ENCODE results near the gene PLEKHG4B.
"Not testable (repeated sequence)": the region's sequence is repeated elsewhere in the genome, so short reads cannot be mapped to it uniquely, and the experiment has no call there.

The PLEKHG4B gene

GRCh38 chr5:217494-218456 lies 125.8 kb downstream of the PLEKHG4B start, which contains the start of the genes CCDC127 and SDHA:
CCDC127 (minus strand) TSS chr5:218153; CDS start chr5:216849, 1,304 bp downstream.
SDHA (plus strand) TSS chr5:218320; CDS start chr5:218356, 36 bp downstream.
- in situ Hi-C loops (cut with HindIII; ENCODE audit: low sequenced_read_pairs): not testable (repeated sequence)

DNA sequence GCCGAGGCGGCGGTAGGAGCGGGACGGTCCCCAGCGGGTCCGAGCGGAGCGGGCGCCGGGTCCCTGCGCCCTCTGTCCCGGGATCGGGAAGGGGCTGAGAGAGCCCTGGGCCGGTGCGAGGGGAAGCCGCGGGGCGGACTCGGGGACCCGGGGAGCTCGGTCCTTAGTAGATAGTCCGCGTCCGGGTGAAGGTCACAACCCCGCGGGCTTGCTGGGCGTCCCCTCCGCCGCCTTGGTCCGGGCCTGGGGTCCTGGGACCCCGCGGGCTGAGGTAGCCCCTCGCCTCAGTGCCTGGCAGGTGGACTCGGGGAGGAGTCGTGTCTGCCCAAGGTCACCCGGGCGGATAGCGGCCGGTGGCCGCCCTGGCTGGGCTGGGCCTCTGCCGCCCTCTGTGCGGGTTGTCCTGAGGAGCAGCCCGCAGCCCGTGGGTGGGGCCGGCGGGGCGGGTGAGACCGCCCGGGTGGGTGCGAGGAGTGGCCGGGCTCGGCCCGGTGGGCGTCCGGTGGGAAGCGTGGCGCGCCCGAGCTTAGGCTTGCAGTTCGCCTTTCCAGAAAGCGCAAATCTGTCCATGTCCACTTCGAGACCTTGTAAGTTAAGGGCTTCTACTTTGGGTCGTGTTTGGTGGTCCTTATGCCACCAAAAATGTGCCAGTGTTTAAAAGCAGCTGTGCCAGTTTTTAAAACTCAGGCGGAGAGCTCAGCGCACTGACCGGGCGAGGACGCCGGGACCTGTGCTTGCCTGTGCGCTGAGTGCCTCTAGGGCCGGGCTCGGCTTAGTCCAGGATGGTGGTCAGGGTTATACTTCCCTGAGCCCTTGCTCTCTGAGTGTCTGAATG lies 126.7 kb downstream of the PLEKHG4B start:
- in situ Hi-C loops (cut with HindIII; ENCODE audit: low sequenced_read_pairs): no loop called here

DNA sequence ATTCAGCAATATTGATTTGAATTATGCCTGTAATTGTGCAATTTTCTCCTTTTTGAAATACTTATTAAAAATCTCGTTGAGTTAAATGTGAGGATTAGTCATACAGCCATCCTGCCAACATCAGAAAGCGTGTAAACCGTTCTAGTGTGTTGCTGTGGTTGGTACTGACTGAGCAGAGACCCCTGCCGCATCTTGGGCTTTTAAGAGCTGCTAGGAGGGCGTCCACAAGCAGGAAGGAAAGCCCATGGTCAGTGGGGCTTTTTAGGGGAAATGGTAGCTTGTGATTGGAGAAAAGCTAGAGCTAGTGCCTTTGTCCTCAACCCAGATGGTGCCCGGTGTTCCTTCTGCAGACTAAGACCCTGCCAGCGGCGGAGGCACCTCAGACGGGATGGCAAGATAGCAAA lies 127.5 kb downstream of the PLEKHG4B start:
- in situ Hi-C loops (cut with HindIII; ENCODE audit: low sequenced_read_pairs): no loop called here

- in situ Hi-C loops (cut with HindIII; ENCODE audit: low sequenced_read_pairs): no loop called here
Measured at GRCh38 chr5:219991-220390, 128.0 kb downstream of the PLEKHG4B start.

DNA sequence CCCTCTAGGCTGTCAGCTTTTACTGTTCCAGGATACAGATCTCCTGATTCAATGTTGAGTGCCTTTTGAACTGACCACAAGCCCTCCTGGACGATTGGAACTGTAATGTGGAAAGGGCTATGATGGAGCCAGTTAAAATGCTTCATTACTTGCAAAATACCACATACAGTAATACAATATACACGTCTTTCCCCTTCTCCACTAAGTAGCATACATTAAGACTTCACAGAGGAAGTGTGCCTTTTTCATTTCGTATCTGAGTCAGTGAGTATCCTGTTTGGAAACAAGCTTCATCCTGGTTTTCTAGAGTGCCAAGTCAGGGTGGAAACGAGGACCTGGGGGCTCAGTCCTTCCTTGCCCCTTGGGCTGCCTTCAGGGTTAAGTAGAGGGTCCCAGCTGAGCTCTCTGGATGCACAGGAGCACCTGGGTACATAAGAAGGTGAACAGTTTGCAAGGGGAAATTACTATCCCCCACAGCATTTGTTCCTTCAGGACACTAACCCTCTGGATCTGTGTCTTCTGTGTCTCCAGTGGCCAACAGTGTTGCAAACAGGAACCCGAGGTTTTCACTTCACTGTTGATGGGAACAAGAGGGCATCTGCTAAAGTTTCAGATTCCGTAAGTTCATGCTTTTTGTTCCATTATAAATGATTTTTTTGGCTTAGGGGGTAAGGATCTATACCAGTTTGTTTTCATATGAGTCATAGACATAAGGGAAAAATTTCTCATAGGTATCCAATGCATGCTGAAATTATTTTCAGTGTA lies 131.2 kb downstream of the PLEKHG4B start:
- in situ Hi-C loops (cut with HindIII; ENCODE audit: low sequenced_read_pairs): not testable (repeated sequence)

DNA sequence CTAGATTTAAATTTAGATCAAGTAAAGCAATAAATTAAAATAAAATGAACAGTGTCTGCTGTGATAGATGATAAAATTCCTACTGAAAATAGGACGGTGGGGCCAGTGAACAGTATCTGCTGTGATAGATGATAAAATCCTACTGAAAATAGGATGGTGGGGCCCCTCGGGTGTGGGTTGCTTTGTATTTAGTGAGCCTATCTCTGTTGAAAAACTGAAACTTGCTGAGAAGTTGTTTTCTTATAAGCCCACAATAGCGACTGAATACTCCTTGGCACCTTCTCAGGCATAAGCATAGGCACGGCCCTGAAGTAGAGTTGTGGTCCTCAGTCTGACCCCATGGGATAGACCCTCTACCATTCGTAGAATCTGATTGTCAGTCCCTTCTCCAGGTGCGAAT lies 131.8 kb downstream of the PLEKHG4B start:
- in situ Hi-C loops (cut with HindIII; ENCODE audit: low sequenced_read_pairs): no loop called here

GRCh38 chr5:225334-225733 lies 133.4 kb downstream of the PLEKHG4B start:
- in situ Hi-C loops (cut with HindIII; ENCODE audit: low sequenced_read_pairs): no loop called here

GRCh38 chr5:227375-227774 lies 135.4 kb downstream of the PLEKHG4B start:
- in situ Hi-C loops (cut with HindIII; ENCODE audit: low sequenced_read_pairs): not testable (repeated sequence)

- in situ Hi-C loops (cut with HindIII; ENCODE audit: low sequenced_read_pairs): no loop called here
Measured at GRCh38 chr5:228886-229285, 136.9 kb downstream of the PLEKHG4B start.

- in situ Hi-C loops (cut with HindIII; ENCODE audit: low sequenced_read_pairs): no loop called here
Measured at GRCh38 chr5:230711-231110, 138.7 kb downstream of the PLEKHG4B start.

GRCh38 chr5:231661-232060 lies 139.7 kb downstream of the PLEKHG4B start:
- in situ Hi-C loops (cut with HindIII; ENCODE audit: low sequenced_read_pairs): no loop called here

- in situ Hi-C loops (cut with HindIII; ENCODE audit: low sequenced_read_pairs): not testable (repeated sequence)
Measured at GRCh38 chr5:233426-233825, 141.5 kb downstream of the PLEKHG4B start.

GRCh38 chr5:234450-234849 lies 142.5 kb downstream of the PLEKHG4B start:
- in situ Hi-C loops (cut with HindIII; ENCODE audit: low sequenced_read_pairs): no loop called here

GRCh38 chr5:235527-235926 lies 143.6 kb downstream of the PLEKHG4B start:
- in situ Hi-C loops (cut with HindIII; ENCODE audit: low sequenced_read_pairs): not testable (repeated sequence)

GRCh38 chr5:237931-238330 lies 146.0 kb downstream of the PLEKHG4B start:
- in situ Hi-C loops (cut with HindIII; ENCODE audit: low sequenced_read_pairs): not testable (repeated sequence)
